Neural cell (in vitro differentiated cells): ENCODE data around the gene PNLIPRP3.

Experiments
- CTCF ChIP-seq: fragments of 450-650 bp; IDR thresholded peaks from 2 replicates; pipeline ENCODE4 v1.5.1; 2014; ENCODE audit warnings: antibody characterized with exemption, mild to moderate bottlenecking, moderate library complexity; ENCODE audit not compliant: poor library complexity, severe bottlenecking
- POLR2AphosphoS5 ChIP-seq: IDR thresholded peaks from 2 replicates; pipeline ENCODE4 v1.6.1; 2012
- REST ChIP-seq: IDR thresholded peaks from 2 replicates; pipeline ENCODE4 v1.6.1; 2012; ENCODE audit warnings: borderline replicate concordance
- TAF1 ChIP-seq: IDR thresholded peaks from 2 replicates; pipeline ENCODE4 v1.6.1; 2012; ENCODE audit warnings: low read depth

- no peak for TF ChIP-seq CTCF
- TF ChIP-seq TAF1, result no peak
- no peak for TF ChIP-seq REST
- no peak for TF ChIP-seq POLR2AphosphoS5
Measured at GRCh38 chr10:116451711-116452337, 24.2 kb downstream of the PNLIPRP3 start.
